GM21786 (cell line): ENCODE measurements around the gene IMPG1.
"Not testable (repeated sequence)": the region's sequence is repeated elsewhere in the genome, so short reads cannot be mapped to it uniquely, and the experiment has no call there.

Experiments
- ATAC-seq: cut with Tn5 transposase; IDR thresholded peaks from one replicate; pipeline ENCODE4 v1.9.1; 2021; ENCODE audit not compliant: unreplicated experiment

IMPG1 gene

GRCh38 chr6:75947935-75948334 is 124.5 kb downstream of the IMPG1 start:
- no peak for ATAC-seq

DNA sequence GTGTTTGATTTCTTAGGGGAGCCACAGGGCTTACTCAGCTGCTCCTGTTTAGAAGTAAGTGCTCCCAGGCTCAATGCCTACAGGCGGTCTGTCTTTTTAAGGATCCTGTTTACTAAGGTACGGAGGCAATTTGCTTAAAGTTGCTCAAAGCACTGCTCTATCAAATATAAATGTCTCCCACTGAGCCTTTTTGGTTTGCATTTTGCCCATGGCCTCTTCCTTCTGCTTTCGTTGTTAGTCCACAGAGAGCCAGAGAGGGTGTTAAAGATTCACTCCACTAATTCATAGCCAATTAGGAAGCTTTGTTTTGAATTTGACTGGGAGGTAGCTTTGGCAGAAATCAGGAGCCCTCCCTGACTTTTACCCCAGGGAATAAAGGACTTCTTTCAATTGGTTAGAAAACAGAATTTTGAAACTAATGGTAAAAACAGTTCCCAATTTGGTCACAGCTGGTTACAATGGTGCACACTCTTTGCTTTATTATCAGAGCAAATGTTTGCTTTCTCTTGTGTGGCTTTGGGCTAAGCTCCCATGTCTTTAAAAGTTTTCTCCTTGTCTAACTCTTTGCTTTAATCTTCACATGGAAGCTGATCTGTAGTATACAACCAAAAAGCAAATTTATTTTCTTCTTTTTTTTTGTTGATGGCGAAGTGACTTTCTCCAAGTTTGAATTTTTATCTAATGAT is 126.2 kb downstream of the IMPG1 start:
- peak; percentile 50 for ATAC-seq

GRCh38 chr6:75943381-75943780 is 129.1 kb downstream of the IMPG1 start:
- ATAC-seq, result no peak

DNA sequence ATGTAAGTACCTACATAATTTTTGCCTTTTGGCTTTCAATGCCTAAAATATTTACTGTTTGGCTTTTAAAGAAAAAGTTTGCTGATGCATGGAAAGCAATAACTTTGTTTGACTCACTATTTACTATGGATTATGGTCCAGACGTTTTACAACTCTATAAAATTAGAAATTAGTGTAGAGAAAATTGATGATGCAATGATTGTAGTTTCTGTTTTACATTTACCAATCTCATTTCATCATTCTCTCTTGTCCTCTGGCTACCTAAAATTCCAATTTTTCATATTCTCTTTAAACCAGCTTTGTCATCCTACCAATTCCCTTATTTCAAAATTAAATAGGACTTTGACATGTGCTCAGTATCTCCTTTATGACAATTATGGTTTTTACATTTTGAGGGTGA is 131.0 kb downstream of the IMPG1 start:
- ATAC-seq, result no peak

- ATAC-seq, result no peak
Measured at GRCh38 chr6:75940564-75940963, 131.9 kb downstream of the IMPG1 start.

DNA sequence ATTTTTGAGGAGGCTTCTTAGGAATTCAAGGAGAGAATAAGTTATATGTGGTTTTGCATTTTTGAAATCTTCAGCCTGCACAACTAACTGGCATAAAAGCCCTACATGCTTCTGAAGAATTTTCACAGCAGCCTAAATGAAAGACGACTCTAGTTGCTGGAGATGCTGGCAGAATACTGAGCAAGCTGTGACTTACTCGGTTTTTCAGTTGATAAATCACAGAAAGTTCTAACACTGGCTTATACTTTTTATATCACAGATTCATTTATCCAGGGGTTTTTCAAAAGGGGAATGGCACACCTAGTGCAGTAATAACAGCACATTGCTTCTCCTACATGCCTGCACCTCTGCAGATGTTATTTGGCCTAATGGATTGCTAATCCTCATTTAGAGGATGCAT is 134.6 kb downstream of the IMPG1 start:
- no peak for ATAC-seq

GRCh38 chr6:75936682-75937081 is 135.8 kb downstream of the IMPG1 start:
- ATAC-seq, result no peak

DNA sequence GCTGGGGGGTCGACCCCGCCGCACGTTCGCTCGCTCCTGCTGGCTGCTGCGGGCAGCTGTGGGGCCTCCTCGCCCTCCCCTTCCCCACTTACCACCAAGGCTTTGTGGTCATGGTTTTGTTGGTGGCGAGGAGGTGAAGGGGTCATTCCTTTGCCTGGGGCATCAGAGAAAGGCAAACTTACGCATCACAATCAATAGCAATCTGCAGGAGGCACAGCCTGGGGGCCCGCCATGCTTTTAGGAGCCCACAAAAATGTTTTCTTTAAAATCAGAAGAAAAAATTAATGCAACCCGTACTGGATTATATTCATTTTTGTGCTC is 137.0 kb downstream of the IMPG1 start:
- no peak for ATAC-seq

DNA sequence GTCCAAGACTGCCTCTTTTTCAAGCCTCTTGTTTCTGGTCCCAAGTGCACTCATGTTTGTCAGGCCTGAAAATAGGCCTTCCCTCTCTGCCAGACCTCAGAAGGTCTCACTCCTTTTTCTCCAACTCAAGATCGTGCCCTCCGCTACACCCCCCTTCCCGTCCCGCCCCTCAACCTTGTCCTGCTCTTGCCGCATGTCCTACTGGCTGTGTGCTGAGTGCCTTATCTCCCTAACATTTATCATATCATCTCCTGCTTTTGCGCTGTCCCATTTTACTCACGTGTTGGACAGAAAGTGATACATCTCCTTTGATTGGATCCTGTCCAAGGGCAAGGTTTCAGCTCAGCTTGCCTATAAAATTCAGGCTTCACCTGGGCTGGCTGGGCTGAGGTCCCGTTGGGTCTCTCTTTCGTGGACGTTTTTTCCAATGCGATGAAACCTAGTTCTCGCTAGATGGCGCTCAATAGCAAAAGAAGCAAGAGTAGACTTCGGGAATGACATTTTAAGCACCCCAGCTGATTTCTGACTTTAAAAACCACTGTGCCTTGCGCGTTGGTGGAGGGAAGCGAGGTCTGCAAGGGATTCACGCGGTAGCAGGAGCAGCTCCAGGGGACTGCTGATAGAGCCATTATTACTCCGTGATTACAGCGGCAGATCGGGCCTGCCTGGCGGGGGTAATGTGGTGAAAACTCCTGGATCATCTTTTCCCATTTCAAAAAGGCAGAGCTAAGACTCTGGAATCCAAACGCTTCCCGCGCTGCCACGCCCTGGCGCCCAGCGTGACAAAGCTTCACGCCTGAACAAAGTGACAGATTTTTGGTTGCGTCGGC is 137.6 kb downstream of the IMPG1 start:
- ATAC-seq, result peak; percentile 73

DNA sequence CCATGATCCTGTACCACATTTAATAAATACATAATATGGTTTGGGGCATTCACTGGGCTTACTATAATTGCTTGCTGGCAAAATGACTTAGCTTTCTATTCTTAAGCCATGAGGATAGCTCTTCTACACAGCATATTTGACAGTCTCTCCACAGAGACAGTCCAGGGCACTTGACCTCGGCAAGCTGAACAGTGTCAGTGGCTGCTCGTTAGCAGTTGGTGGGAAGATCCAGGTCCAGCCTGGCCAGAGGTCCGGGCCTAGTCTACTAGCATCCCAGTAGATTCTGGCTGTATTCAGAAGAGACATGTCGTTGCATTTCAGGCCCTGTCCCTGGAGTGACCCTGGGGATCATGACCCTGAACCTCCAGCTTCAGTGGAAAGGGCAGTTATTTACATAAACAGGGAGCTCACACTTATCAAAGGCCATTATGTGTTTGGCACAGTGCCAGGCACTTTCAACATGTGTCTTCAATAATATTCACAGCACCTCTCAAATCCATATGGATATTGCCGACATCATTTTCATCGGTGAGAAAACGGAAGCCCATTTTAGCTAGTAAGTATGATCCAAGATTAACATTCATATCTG is 139.0 kb downstream of the IMPG1 start:
- ATAC-seq, result no peak

DNA sequence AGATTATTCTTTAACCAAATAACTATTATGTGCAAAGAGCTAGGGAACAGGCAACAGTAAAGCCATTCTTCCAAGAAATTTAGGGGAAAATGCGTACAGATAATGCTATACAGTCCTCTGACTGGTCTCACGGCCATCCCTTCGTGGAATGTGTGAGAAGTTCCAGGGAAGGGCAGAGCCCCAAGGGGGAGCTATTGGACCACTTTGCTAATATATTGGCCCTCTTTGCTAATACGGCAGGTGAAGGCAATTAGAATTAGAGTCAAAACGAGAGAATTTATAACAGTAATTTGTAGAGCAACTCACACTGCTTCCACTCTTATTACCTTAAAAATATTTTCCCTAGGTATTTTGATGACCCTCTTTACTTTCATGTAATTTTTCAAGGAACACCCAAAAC is 140.4 kb downstream of the IMPG1 start:
- no peak for ATAC-seq

DNA sequence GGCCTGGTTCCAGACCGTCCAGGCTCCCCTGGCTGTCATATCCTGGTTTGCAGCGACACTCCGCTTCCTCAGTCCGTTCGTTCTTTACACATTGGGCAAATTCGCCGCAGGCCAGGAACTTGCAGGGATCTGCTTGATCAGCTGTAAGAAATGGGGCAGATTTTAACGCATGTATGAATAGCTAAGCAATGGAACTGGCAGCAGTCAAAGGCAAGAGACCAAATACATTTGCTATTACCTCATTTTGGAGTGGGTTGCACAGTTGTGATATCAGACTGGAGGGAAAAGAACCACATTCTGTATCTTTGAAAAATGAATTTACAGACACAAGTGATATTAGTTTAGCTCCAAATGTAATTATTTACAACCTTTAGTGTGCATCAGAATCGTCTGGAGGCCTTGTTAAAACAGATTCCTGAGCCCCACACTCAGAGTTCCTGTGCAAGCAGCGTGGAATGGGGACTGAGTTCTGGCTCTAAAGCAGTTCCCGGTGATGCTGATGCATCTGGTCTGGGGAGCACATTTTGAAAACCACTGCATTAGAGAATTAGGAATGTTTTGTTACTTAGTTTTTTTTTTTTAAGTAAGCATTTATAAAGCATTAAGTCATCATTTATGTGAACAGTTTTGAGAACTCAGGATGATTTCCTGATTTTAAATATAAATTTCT is 141.3 kb downstream of the IMPG1 start:
- ATAC-seq, result no peak

GRCh38 chr6:75926293-75927168 is 145.9 kb downstream of the IMPG1 start:
- peak; percentile 72 for ATAC-seq

DNA sequence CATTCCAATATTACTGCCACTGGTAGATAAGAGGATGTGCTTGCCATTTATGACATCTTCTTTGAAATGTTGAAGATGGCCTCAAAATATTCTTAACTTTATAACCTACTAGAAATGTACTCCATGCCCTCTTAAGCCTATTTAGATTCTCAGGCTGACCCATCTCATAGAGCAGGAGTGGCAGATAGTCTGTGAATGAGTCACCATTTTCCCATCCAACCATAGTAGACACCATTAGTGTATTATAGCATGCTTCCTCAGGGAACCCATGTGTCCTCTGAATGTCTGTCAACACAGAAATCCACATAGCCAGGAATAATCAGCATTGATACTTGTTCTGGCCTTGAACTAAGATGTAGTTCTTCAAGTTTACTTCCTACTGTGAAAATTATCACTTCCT is 150.2 kb downstream of the IMPG1 start:
- no peak for ATAC-seq

- no peak for ATAC-seq
Measured at GRCh38 chr6:75913040-75913439, 159.4 kb downstream of the IMPG1 start.

DNA sequence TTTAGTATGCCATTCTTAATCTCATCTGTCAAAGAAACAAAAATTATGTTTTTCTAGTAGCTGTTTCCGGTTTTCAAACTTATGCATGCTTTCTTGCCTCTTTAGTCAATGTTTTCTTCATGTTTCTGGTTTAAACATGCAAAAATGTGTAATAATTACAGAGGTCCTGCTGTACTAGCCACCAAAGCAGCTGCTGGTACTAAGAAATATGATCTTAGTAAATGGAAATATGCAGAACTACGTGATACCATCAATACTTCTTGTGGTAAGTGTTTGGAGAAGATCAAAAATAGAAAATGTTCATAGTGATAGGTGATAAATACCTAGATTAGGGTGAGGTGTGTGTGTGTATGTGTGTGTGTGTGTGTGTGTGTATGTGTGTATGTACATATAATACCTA is 165.0 kb downstream of the IMPG1 start:
- no peak for ATAC-seq

DNA sequence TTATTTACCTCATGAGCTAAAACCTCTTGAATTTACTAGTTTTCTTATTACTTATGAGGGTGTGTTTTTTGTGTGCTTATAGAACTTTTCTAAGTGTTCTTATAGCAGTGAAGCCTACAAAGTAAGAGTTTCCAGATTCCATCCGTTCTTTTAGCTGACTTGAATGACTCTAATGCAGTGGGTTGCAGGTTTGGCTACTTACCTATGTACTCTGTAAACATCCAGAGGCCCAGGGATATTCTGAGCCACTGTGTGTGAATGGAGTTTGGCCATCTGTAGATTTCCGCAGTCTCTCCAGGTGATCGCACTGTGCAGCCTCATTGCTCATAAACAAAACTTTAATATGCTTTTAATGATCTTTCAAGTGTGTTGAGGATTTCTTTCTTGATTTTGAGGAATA is 165.6 kb downstream of the IMPG1 start:
- no peak for ATAC-seq

- not testable (repeated sequence) for ATAC-seq
Measured at GRCh38 chr6:75905129-75905528, 167.3 kb downstream of the IMPG1 start.

- ATAC-seq, result not testable (repeated sequence)
Measured at GRCh38 chr6:75900216-75900615, 172.2 kb downstream of the IMPG1 start.

- no peak for ATAC-seq
Measured at GRCh38 chr6:75896526-75896925, 175.9 kb downstream of the IMPG1 start.

- ATAC-seq, result no peak
Measured at GRCh38 chr6:75893776-75894152, 178.7 kb downstream of the IMPG1 start.
